Esophagus squamous epithelium (tissue), 5 donors: ENCODE measurements around the gene CABP2. TPM values are rescaled to one million over a fixed set of nuclear protein-coding genes. Genes with fewer than 3 reads are reported as not detected.

Experiments
- DNase-seq: peaks from one replicate; lab custom pipeline; 2025; lab: John Stamatoyannopoulos, UW
- H3K27ac ChIP-seq, 4 donors: fragments of 200-600 bp; sonication (generic); one replicate each; pipeline ENCODE4 v1.5.1; 2016 to 2019; ENCODE audit warnings: mild to moderate bottlenecking in 1 of 4
- H3K27me3 ChIP-seq, 4 donors: fragments of 200-600 bp; sonication (generic); 1 replicate in 3 of 4; 2 replicates in 1 of 4; pipeline versions ENCODE4 v1.5.1 to v1.6.0; 2017 to 2021; ENCODE audit warnings: antibody characterized with exemption in 1 of 4
- H3K36me3 ChIP-seq, 3 donors: fragments of 200-600 bp; sonication (generic); one replicate each; pipeline ENCODE4 v1.5.1; 2016 to 2019
- H3K4me1 ChIP-seq, 3 donors: fragments of 200-600 bp; sonication (generic); one replicate each; pipeline ENCODE4 v1.5.1; 2017 to 2019
- H3K4me3 ChIP-seq, 4 donors: fragments of 200-600 bp; sonication (generic); 1 replicate in 3 of 4; 2 replicates in 1 of 4; pipeline ENCODE4 v1.5.1; 2016 to 2019; ENCODE audit warnings: mild to moderate bottlenecking in 2 of 4, moderate library complexity in 1 of 4
- H3K9me3 ChIP-seq, 3 donors: fragments of 200-600 bp; sonication (generic); one replicate each; pipeline ENCODE4 v1.5.1; 2016 to 2019
- POLR2A ChIP-seq, 4 donors: fragments of 450-650 bp; IDR thresholded peaks; one replicate each; pipeline ENCODE4 v1.6.1; 2017; ENCODE audit warnings: antibody characterized with exemption in 4 of 4, mild to moderate bottlenecking in 4 of 4, moderate library complexity in 3 of 4
- WGBS, 2 donors: methylation state at CpG; one replicate each; pipeline ENCODE4 v1.1.5; 2018; 5-methylcytosine and 5-hydroxymethylcytosine counted together
- intact Hi-C: fragments of 100-400 bp; cut with DNase I; formaldehyde crosslinking; loops from one replicate; pipeline ENCODE4 v1.15.0; 2022
- total RNA-seq, 4 donors: library from RNA; depleted of rRNA; stranded (reverse); fragments of >200 nt; gene quantifications; one replicate each; pipeline ENCODE4 v1.1.0, GENCODE V29; 2016
- TF ChIP-seq, protein P1 (sequence below), 6 experiments: fragments of 450-650 bp in 4 of 6; fragments of 200-600 bp in 2 of 6; sonication (generic) in 2 of 6; IDR thresholded peaks; one replicate each; pipeline ENCODE4 v1.5.1; 2016 to 2019; ENCODE audit warnings: antibody characterized with exemption in 6 of 6, mild to moderate bottlenecking in 4 of 6, moderate library complexity in 4 of 6
- donor health status: DM: yes; HTN: yes; CAD: no.

CABP2 gene
- total RNA-seq, 4 donors from 2014 or later: not detected

- peaks cover 0 to 32% (median 0%) of the 10 kb centered on the region in 4 donors for H3K27me3 ChIP-seq
- no peak for TF ChIP-seq POLR2A (IDR thresholded peaks at IDR 0.05)
- TF ChIP-seq, protein P1, sequence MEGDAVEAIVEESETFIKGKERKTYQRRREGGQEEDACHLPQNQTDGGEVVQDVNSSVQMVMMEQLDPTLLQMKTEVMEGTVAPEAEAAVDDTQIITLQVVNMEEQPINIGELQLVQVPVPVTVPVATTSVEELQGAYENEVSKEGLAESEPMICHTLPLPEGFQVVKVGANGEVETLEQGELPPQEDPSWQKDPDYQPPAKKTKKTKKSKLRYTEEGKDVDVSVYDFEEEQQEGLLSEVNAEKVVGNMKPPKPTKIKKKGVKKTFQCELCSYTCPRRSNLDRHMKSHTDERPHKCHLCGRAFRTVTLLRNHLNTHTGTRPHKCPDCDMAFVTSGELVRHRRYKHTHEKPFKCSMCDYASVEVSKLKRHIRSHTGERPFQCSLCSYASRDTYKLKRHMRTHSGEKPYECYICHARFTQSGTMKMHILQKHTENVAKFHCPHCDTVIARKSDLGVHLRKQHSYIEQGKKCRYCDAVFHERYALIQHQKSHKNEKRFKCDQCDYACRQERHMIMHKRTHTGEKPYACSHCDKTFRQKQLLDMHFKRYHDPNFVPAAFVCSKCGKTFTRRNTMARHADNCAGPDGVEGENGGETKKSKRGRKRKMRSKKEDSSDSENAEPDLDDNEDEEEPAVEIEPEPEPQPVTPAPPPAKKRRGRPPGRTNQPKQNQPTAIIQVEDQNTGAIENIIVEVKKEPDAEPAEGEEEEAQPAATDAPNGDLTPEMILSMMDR (IDR thresholded peaks at IDR 0.05): no peak
- no peak for DNase-seq
- H3K4me3 ChIP-seq: no peak overlapping the region
- intact Hi-C loops: no loop called here
- H3K4me1 ChIP-seq: no peaks in the 10 kb centered on the region
- 91% methylated on average over 11 of the region's 15 CpGs; no CpG with 5 or more reads in 1 of the 2 donors for WGBS, 2 donors
- no peaks in the 10 kb centered on the region for H3K9me3 ChIP-seq
- no peaks in the 10 kb centered on the region for H3K36me3 ChIP-seq
- H3K27ac ChIP-seq: no peak overlapping the region
Observed at GRCh38 chr11:67522338-67522737, 908 bp downstream of the CABP2 start.

DNA sequence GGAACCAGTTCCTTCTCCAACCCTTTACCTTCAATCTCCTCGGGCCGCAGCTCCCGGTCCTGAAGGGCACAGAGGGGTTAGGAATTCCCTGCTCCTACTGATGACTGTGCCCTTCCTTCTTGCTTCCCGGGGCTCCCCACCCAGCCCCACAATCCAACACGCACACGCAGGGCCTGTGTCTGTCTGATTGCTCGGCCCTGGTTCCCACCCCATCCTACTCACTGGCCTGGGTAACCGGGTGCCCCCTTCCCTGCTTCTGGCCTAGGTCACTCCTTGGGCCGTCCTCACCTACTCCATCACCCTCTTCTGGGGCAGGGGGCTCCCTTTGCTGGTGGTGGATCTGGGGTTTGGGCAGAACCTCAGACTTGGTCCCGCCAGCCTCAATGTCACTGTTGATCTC, 1.3 kb downstream of the CABP2 start:
- Histone ChIP-seq H3K9me3 (no peaks in the 10 kb centered on the region), H3K4me3 (no peak overlapping the region), H3K27ac (no peak overlapping the region), H3K27me3 (peaks cover 0 to 32% (median 0%) of the 10 kb centered on the region in 4 donors), H3K36me3 (no peaks in the 10 kb centered on the region), H3K4me1 (no peaks in the 10 kb centered on the region)
- TF ChIP-seq, protein P1 (IDR thresholded peaks at IDR 0.05): no peak
- TF ChIP-seq POLR2A (IDR thresholded peaks at IDR 0.05): no peak
- intact Hi-C loops: no loop called here
- DNase-seq: no peak
- 74 to 86% methylated on average over 8 to 9 of the region's 10 CpGs for WGBS, 2 donors

- TF ChIP-seq, protein P1 (IDR thresholded peaks at IDR 0.05): no peak
- no peak for TF ChIP-seq POLR2A (IDR thresholded peaks at IDR 0.05)
- H3K27me3 ChIP-seq: peaks cover 0 to 32% (median 0%) of the 10 kb centered on the region in 4 donors
- no peaks in the 10 kb centered on the region for H3K4me1 ChIP-seq
- 81 to 82% methylated on average over 10 to 13 of the region's 16 CpGs for WGBS, 2 donors
- H3K4me3 ChIP-seq: no peak overlapping the region
- H3K36me3 ChIP-seq: no peaks in the 10 kb centered on the region
- intact Hi-C loops: no loop called here
- H3K27ac ChIP-seq: no peak overlapping the region
- DNase-seq: no peak
- H3K9me3 ChIP-seq: no peaks in the 10 kb centered on the region
Observed at GRCh38 chr11:67520856-67521824, 2.1 kb downstream of the CABP2 start.

GRCh38 chr11:67519726-67520125, 3.5 kb downstream of the CABP2 start:
- Histone ChIP-seq H3K27ac (no peak overlapping the region), H3K27me3 (peaks cover 0 to 33% (median 0%) of the 10 kb centered on the region in 4 donors), H3K4me1 (no peaks in the 10 kb centered on the region), H3K4me3 (no peak overlapping the region), H3K9me3 (no peaks in the 10 kb centered on the region), H3K36me3 (no peaks in the 10 kb centered on the region)
- no peak for DNase-seq
- TF ChIP-seq, protein P1 (IDR thresholded peaks at IDR 0.05): no peak
- no peak for TF ChIP-seq POLR2A (IDR thresholded peaks at IDR 0.05)
- 94 to 96% methylated on average over 13 to 20 of the region's 32 CpGs for WGBS, 2 donors
- intact Hi-C loops: no loop called here
